Astrocyte of the cerebellum (primary cell): ENCODE measurements around the gene IGLL1.
"Not testable (repeated sequence)": the region's sequence is repeated elsewhere in the genome, so short reads cannot be mapped to it uniquely, and the experiment has no call there.

Source experiments
- DNase-seq: peaks from one replicate; pipeline ENCODE4 v3.0.0-alpha.2; 2011; ENCODE audit warnings: low read depth
- H3K4me3 ChIP-seq: 2 replicates; pipeline ENCODE4 v1.5.1; 2011; ENCODE audit warnings: mild to moderate bottlenecking, low read depth, low read length, moderate library complexity
- in situ Hi-C: cut with HindIII; loops from 2 replicates; pipeline ENCODE4 v1.10.0; 2017; ENCODE audit warnings: low sequenced_read_pairs
- TF ChIP-seq, protein P1 (sequence below): IDR thresholded peaks from 2 replicates; pipeline ENCODE4 v1.5.1; 2012; ENCODE audit warnings: low read length, low read depth, moderate library complexity, mild to moderate bottlenecking; ENCODE audit errors: missing control alignments

Gene IGLL1

GRCh38 chr22:23575601-23576000, 4.5 kb downstream of the IGLL1 start:
- H3K4me3 ChIP-seq, result no peak overlapping the region
- in situ Hi-C loops, result no loop called here
- TF ChIP-seq, protein P1, sequence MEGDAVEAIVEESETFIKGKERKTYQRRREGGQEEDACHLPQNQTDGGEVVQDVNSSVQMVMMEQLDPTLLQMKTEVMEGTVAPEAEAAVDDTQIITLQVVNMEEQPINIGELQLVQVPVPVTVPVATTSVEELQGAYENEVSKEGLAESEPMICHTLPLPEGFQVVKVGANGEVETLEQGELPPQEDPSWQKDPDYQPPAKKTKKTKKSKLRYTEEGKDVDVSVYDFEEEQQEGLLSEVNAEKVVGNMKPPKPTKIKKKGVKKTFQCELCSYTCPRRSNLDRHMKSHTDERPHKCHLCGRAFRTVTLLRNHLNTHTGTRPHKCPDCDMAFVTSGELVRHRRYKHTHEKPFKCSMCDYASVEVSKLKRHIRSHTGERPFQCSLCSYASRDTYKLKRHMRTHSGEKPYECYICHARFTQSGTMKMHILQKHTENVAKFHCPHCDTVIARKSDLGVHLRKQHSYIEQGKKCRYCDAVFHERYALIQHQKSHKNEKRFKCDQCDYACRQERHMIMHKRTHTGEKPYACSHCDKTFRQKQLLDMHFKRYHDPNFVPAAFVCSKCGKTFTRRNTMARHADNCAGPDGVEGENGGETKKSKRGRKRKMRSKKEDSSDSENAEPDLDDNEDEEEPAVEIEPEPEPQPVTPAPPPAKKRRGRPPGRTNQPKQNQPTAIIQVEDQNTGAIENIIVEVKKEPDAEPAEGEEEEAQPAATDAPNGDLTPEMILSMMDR, result no peak
- no peak for DNase-seq

GRCh38 chr22:23574877-23575276, 5.2 kb downstream of the IGLL1 start:
- DNase-seq, result no peak
- in situ Hi-C loops, result no loop called here
- H3K4me3 ChIP-seq, result no peak overlapping the region

DNA sequence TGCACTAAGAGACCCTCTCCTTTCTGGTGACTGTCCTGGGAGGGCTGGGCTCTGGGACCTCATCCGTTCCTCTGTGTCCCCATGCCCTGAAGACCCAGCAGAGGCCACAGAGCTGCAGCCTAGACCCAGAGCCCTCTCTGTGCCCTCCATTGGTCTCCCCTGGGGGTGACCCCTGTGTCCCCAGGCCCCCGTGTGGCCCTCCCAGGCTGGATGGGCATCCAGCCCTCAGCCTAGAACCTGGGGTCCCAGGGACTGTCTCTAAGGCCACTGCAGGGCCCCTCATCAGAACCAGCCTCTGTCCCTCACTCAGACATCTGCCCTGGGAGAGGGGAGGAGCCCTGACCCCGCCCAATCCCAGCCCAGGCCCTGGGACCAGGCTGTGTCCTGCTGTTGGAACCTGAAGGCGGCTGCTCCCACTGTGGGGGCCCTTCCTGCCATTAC, 5.7 kb downstream of the IGLL1 start:
- H3K4me3 ChIP-seq, result no peak overlapping the region
- DNase-seq, result no peak
- in situ Hi-C loops, result no loop called here
- TF ChIP-seq, protein P1, result no peak

More at GRCh38 chr22:23574877-23575276, 5.2 kb downstream of the IGLL1 start:
- TF ChIP-seq, protein P1, result no peak

DNA sequence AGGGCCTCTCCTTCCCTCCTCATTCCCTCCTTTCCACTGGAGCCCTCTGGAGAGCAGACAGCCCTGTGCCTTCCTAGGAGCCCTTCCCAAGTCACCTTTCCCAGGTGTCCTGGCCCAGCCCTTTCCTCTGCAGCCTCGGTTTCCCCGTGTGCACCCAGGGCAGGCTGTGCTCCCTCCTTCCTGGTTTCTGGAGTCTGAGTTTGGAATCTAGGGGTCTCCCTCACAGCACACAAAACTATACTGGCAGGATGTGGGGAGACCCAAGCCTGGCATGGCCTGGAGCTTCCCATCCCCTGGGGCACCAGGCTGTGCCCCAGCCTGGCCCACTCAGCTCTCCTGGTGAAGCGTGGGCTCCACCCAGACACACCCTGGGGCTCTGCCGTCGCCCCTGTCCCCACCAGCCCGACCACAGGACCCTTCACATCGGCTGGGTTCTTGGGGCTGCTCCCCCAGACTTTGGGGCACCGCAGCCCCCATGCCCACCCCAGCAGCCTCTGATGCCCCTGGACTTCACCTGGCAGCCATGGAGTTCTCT, 6.3 kb downstream of the IGLL1 start:
- DNase-seq, H3K4me3 ChIP-seq, in situ Hi-C loops: not testable (repeated sequence)

GRCh38 chr22:23573106-23573505, 7.0 kb downstream of the IGLL1 start:
- DNase-seq, in situ Hi-C loops, H3K4me3 ChIP-seq: not testable (repeated sequence)

- TF ChIP-seq, protein P1, result no peak
- H3K4me3 ChIP-seq, result no peak overlapping the region
- DNase-seq, result no peak
- in situ Hi-C loops, result no loop called here
Observed at GRCh38 chr22:23571486-23571885, 8.6 kb downstream of the IGLL1 start.

GRCh38 chr22:23570681-23571080, 9.4 kb downstream of the IGLL1 start:
- in situ Hi-C loops, result no loop called here

DNA sequence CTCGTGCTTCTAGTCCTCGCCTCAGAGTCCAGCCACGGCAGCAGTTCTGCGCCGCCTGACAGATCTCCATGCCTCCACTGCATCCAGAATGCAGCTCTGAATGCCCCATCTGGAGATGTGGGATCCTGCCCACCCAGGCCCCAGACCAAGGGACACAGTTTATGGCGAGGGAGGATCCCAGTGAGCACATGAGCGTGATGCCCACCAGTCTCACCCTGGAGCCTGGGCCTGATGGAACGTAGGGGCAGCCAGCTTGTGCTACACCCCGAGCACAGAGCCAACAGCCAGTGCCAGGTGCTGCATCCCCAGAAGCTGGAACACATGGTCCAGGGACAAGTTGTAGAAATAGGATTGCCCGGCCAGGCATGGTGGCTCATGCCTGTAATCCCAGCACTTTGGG, 10.4 kb downstream of the IGLL1 start:
- no peak overlapping the region for H3K4me3 ChIP-seq
- TF ChIP-seq, protein P1, result no peak
- in situ Hi-C loops, result no loop called here
- DNase-seq, result no peak

More at GRCh38 chr22:23570681-23571080, 9.4 kb downstream of the IGLL1 start:
- no peak overlapping the region for H3K4me3 ChIP-seq
- no peak for DNase-seq
- TF ChIP-seq, protein P1, result no peak
